ENCODE measurements around the gene PIEZO2.

PIEZO2 gene

DNA sequence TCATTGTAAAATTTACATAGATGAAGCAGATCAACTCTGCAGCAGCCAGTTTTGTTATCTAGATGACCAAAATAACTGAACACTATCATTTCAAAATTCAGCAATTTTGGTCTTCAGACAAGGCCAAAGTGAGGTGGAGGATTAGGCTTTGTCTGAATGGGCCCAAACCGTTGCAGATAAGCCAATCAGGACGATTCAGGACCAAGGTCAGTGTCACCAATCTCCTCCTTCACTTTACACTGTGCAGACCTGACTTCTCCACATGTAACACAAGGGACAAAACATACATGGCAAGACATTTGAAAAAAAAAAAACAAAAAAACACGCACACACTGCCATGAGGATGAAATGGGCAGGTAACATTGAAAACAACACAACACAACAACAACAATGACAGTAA lies 412.4 kb downstream of the PIEZO2 start:
- Histone ChIP-seq H3K4me3 (replicated peaks; ENCODE audit: insufficient read depth, low read length) (no peak overlapping the region), H3K27me3 (ENCODE audit: insufficient read depth, poor library complexity, severe bottlenecking) (peaks cover 3% of the 10 kb centered on the region), H3K27ac (replicated peaks) (no peak overlapping the region)
- no peak for DNase-seq (ENCODE audit: low read depth in 1 of 2, low spot score in 1 of 2)
- TF ChIP-seq SPI1 (IDR thresholded peaks at IDR 0.05; ENCODE audit: borderline replicate concordance, low read depth) (no peak), REST (IDR thresholded peaks at IDR 0.05; ENCODE audit: insufficient replicate concordance, low read depth) (peak; percentile 91), POLR2AphosphoS5 (IDR thresholded peaks at IDR 0.05; ENCODE audit: low read depth) (no peak)

DNA sequence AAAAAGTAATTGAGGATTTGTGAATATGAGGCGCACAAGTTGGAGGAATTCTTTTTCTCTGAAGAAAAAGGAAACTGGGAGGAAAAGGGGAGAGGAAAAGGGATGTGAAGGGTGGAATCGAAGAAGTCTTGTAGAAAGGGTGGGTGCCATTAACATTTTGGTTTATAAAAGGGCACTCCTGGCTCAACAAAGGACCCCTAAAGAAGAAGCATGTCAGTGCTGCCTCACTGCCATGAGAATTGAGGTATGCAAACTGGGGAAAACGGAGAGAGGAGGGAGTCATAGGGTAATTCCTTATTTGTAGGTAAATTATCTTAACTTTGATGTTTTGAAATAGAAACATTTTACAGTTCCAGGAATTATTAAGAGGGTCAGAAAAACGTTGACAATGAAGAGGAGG lies 416.4 kb downstream of the PIEZO2 start:
- Histone ChIP-seq H3K27me3 (ENCODE audit: insufficient read depth, poor library complexity, severe bottlenecking) (peaks cover 3% of the 10 kb centered on the region), H3K4me3 (replicated peaks; ENCODE audit: insufficient read depth, low read length) (no peak overlapping the region), H3K27ac (replicated peaks) (no peak overlapping the region)
- TF ChIP-seq SPI1 (IDR thresholded peaks at IDR 0.05; ENCODE audit: borderline replicate concordance, low read depth): no peak
- TF ChIP-seq, protein P1, sequence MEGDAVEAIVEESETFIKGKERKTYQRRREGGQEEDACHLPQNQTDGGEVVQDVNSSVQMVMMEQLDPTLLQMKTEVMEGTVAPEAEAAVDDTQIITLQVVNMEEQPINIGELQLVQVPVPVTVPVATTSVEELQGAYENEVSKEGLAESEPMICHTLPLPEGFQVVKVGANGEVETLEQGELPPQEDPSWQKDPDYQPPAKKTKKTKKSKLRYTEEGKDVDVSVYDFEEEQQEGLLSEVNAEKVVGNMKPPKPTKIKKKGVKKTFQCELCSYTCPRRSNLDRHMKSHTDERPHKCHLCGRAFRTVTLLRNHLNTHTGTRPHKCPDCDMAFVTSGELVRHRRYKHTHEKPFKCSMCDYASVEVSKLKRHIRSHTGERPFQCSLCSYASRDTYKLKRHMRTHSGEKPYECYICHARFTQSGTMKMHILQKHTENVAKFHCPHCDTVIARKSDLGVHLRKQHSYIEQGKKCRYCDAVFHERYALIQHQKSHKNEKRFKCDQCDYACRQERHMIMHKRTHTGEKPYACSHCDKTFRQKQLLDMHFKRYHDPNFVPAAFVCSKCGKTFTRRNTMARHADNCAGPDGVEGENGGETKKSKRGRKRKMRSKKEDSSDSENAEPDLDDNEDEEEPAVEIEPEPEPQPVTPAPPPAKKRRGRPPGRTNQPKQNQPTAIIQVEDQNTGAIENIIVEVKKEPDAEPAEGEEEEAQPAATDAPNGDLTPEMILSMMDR (IDR thresholded peaks at IDR 0.05; ENCODE audit: insufficient read depth, low read length): no peak
- no peak for TF ChIP-seq GABPA (IDR thresholded peaks at IDR 0.05; ENCODE audit: low read depth)
- no peak for DNase-seq (ENCODE audit: low read depth in 1 of 2, low spot score in 1 of 2)

- TF ChIP-seq, protein P1 (IDR thresholded peaks at IDR 0.05; ENCODE audit: insufficient read depth, low read length): no peak
- TF ChIP-seq GABPA (IDR thresholded peaks at IDR 0.05; ENCODE audit: low read depth): no peak
- TF ChIP-seq REST (IDR thresholded peaks at IDR 0.05; ENCODE audit: insufficient replicate concordance, low read depth): no peak
- Histone ChIP-seq H3K27ac (replicated peaks) (no peak overlapping the region), H3K4me3 (replicated peaks; ENCODE audit: insufficient read depth, low read length) (no peak overlapping the region), H3K27me3 (ENCODE audit: insufficient read depth, poor library complexity, severe bottlenecking) (peaks cover 3% of the 10 kb centered on the region)
- DNase-seq (ENCODE audit: low read depth in 1 of 2, low spot score in 1 of 2): no peak
Measured at GRCh38 chr18:10727477-10727876, 421.9 kb downstream of the PIEZO2 start.

DNA sequence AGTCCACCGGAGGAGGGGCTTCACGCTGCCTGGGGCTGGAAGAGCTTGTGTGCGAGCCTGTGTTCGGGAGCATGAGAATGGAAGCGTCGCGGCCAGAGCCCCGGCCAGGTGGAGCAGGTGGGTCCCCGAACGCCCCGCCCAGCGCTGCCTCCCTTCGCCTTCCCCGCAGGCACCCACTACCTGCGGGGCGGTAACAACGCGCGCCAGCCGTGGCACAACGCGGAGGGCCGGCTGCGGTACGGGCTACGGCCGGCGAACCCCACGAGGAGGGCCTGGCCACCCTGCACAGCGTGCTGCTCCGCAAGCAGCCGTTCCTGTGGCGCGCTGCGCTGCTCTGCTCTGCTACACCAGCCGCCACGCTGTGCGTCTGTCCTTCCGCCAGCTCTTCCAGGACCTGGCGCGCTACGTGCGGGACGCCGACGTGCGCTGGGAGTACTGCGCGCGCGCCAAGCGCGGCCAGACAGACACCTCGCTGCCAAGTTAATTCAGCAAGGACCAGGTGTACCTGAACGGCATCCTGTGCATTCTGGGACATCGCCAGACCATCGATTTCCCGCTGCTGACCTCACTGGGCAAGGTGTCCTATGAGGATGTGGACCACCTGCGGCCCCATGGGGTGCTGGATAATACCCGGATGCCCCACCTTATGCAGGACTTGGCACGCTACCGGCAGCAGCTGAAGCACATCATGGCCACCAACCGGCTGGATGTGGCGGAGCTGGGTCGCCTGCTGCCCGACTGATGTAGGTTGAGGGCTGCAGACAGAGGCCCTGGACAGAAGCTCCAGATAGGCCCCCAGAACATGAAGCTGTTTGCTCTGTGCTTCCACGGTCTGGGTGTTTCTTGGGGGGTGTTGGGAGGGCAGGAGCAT lies 422.9 kb downstream of the PIEZO2 start:
- DNase-seq (ENCODE audit: low read depth in 1 of 2, low spot score in 1 of 2): no peak
- TF ChIP-seq SPI1 (IDR thresholded peaks at IDR 0.05; ENCODE audit: borderline replicate concordance, low read depth) (no peak), GABPA (IDR thresholded peaks at IDR 0.05; ENCODE audit: low read depth) (no peak), POLR2AphosphoS5 (IDR thresholded peaks at IDR 0.05; ENCODE audit: low read depth) (no peak), REST (IDR thresholded peaks at IDR 0.05; ENCODE audit: insufficient replicate concordance, low read depth) (no peak)
- TF ChIP-seq, protein P1 (IDR thresholded peaks at IDR 0.05; ENCODE audit: insufficient read depth, low read length): no peak
- no peak overlapping the region for H3K27ac ChIP-seq (replicated peaks)

More for the DNA sequence above, 422.9 kb downstream of the PIEZO2 start:
- Histone ChIP-seq H3K27me3 (ENCODE audit: insufficient read depth, poor library complexity, severe bottlenecking) (no peaks in the 10 kb centered on the region), H3K4me3 (replicated peaks; ENCODE audit: insufficient read depth, low read length) (no peak overlapping the region)
